Activated CD4-positive, alpha-beta T cell treated with anti-CD3 and anti-CD28 coated beads for 4 hours (primary cell): ENCODE measurements around the gene RASL10A.

Experiments used
- DNase-seq, 2 donors: peaks; one replicate each; pipeline ENCODE4 v3.0.0-alpha.2; 2020

RASL10A gene

GRCh38 chr22:29316141-29316828 lies 788 bp upstream of the RASL10A start:
- no peak for DNase-seq

GRCh38 chr22:29314537-29315285 lies 786 bp downstream of the RASL10A start:
- no peak for DNase-seq

- DNase-seq = no peak
Measured at GRCh38 chr22:29313576-29314466, 1.7 kb downstream of the RASL10A start.

GRCh38 chr22:29313126-29313575 lies 2.3 kb downstream of the RASL10A start:
- no peak for DNase-seq

- no peak for DNase-seq
Measured at GRCh38 chr22:29312218-29313125, 3.0 kb downstream of the RASL10A start.

- no peak for DNase-seq
Measured at GRCh38 chr22:29311464-29312217, 3.9 kb downstream of the RASL10A start.

GRCh38 chr22:29310863-29311339 lies 4.6 kb downstream of the RASL10A start:
- DNase-seq = peak; percentile 64 to 71

GRCh38 chr22:29310065-29310862 lies 5.2 kb downstream of the RASL10A start:
- DNase-seq = no peak

- DNase-seq = no peak
Measured at GRCh38 chr22:29309332-29310064, 6.0 kb downstream of the RASL10A start.

- no peak for DNase-seq
Measured at GRCh38 chr22:29308791-29309262, 6.7 kb downstream of the RASL10A start.

- no peak for DNase-seq
Measured at GRCh38 chr22:29308148-29308790, 7.2 kb downstream of the RASL10A start.

GRCh38 chr22:29307596-29308147 lies 7.8 kb downstream of the RASL10A start:
- no peak for DNase-seq

GRCh38 chr22:29306835-29307595 lies 8.5 kb downstream of the RASL10A start:
- DNase-seq = no peak

GRCh38 chr22:29306175-29306834 lies 9.2 kb downstream of the RASL10A start, which contains the start of gene GAS2L1:
TSS of gene GAS2L1 (plus strand) at chr22:29306650. CDS start at chr22:29308106, 1,456 bp downstream.
- DNase-seq = no peak

- DNase-seq = no peak
Measured at GRCh38 chr22:29305836-29306174, 9.7 kb downstream of the RASL10A start.

- DNase-seq = no peak
Measured at GRCh38 chr22:29302681-29303465, 12.6 kb downstream of the RASL10A start.

GRCh38 chr22:29302402-29302680 lies 13.2 kb downstream of the RASL10A start:
- no peak for DNase-seq
